H1 (cell line): Measurements from ENCODE around the gene NCAM1. TPM values are rescaled to one million over a fixed set of nuclear protein-coding genes. Genes with fewer than 3 reads are reported as not detected.

Experiments
- CTCF ChIA-PET: fragments of 300-600 bp; sonication (Branson Sonifier 250); formaldehyde crosslinking; loops from one replicate; lab custom pipeline; 2021; ENCODE audit not compliant: partially characterized antibody; lab: Charles Lee
- POLR2A ChIA-PET: fragments of 300-600 bp; sonication (Branson Sonifier 250); formaldehyde crosslinking; loops from one replicate; lab custom pipeline; 2021; ENCODE audit warnings: inconsistent platforms; ENCODE audit not compliant: partially characterized antibody; lab: Charles Lee
- DNase-seq, 2 experiments: peaks; one replicate each; pipeline versions ENCODE4 v3.0.0 to v3.0.0-alpha.2; 2010 to 2022; ENCODE audit warnings: low spot score in 2 of 2, low read depth in 1 of 2, mixed read lengths in 1 of 2
- FAIRE-seq: peaks from 2 replicates; lab custom pipeline; 2011; peaks lifted over from hg19 to GRCh38; lab: Jason Lieb, UNC
- H2AFZ ChIP-seq: 2 replicates; pipeline ENCODE4 v1.8.1; 2012; ENCODE audit warnings: low read length, inconsistent platforms
- H2AK5ac ChIP-seq: 2 replicates; pipeline ENCODE4 v1.6.1; 2013; ENCODE audit warnings: low read depth, low read length
- H2BK120ac ChIP-seq: replicated peaks from 2 replicates; pipeline ENCODE3; 2013; ENCODE audit warnings: low read depth, low read length, inconsistent platforms
- H2BK12ac ChIP-seq: 2 replicates; pipeline ENCODE4 v1.6.1; 2013; ENCODE audit warnings: low read depth, low read length
- H2BK15ac ChIP-seq: 2 replicates; pipeline ENCODE4 v1.6.1; 2013; ENCODE audit warnings: low read length
- H2BK20ac ChIP-seq: 2 replicates; pipeline ENCODE4 v1.6.1; 2013; ENCODE audit warnings: low read length
- H2BK5ac ChIP-seq: 2 replicates; pipeline ENCODE4 v1.6.1; 2013; ENCODE audit warnings: low read depth, low read length
- H3K14ac ChIP-seq: 2 replicates; pipeline ENCODE4 v1.6.1; 2013; ENCODE audit warnings: inconsistent platforms; ENCODE audit not compliant: insufficient read length
- H3K18ac ChIP-seq: 2 replicates; pipeline ENCODE4 v1.6.1; 2013; ENCODE audit warnings: low read length; ENCODE audit errors: extremely low read depth
- H3K23ac ChIP-seq: 2 replicates; pipeline ENCODE4 v1.6.1; 2013; ENCODE audit warnings: inconsistent platforms; ENCODE audit not compliant: insufficient read length
- H3K23me2 ChIP-seq: 2 replicates; pipeline ENCODE4 v1.6.1; 2013; ENCODE audit warnings: low read depth, low read length
- H3K27ac ChIP-seq: 2 replicates; pipeline ENCODE4 v1.6.1; 2011; ENCODE audit warnings: low read depth, low read length, inconsistent platforms
- H3K27me3 ChIP-seq, 4 experiments: replicated peaks in 1 of 4; 1 replicate in 1 of 4; 2 replicates in 3 of 4; pipeline versions ENCODE4 v1.6.1 to v1.8.1; 2011 to 2013; ENCODE audit warnings: low read length in 3 of 4, mild to moderate bottlenecking in 3 of 4, inconsistent platforms in 2 of 4, mixed read lengths in 2 of 4, moderate library complexity in 1 of 4; ENCODE audit not compliant: control insufficient read depth in 3 of 4, insufficient read depth in 3 of 4; ENCODE audit errors: extremely low read depth in 1 of 4
- H3K36me3 ChIP-seq, 4 experiments: 2 replicates each; pipeline versions ENCODE4 v1.6.1 to v1.8.1; 2011 to 2013; ENCODE audit warnings: mild to moderate bottlenecking in 4 of 4, low read length in 3 of 4, moderate library complexity in 2 of 4, control low read depth in 1 of 4, inconsistent platforms in 1 of 4; ENCODE audit not compliant: insufficient read depth in 4 of 4, control insufficient read depth in 2 of 4
- H3K4ac ChIP-seq: replicated peaks from 2 replicates; pipeline ENCODE3; 2013; ENCODE audit warnings: low read length, low read depth, mixed read lengths, inconsistent platforms; ENCODE audit not compliant: insufficient read length
- H3K4me1 ChIP-seq, 4 experiments: replicated peaks in 1 of 4; 1 replicate in 1 of 4; 2 replicates in 3 of 4; pipeline versions ENCODE4 v1.6.1 to v1.8.1; 2011 to 2013; ENCODE audit warnings: low read length in 3 of 4, inconsistent platforms in 2 of 4, mixed read lengths in 1 of 4; ENCODE audit not compliant: insufficient read depth in 4 of 4, control insufficient read depth in 3 of 4
- H3K4me2 ChIP-seq, 2 experiments: 2 replicates each; pipeline versions ENCODE4 v1.6.1 to v1.8.1; 2011 to 2013; ENCODE audit warnings: low read depth in 2 of 2, low read length in 2 of 2, control low read depth in 1 of 2, inconsistent platforms in 1 of 2, mild to moderate bottlenecking in 1 of 2; ENCODE audit not compliant: insufficient read depth in 1 of 2
- H3K4me3 ChIP-seq, 4 experiments: fragments of 200-600, 300-600 bp in 1 of 4; sonication (generic), shearing (Covaris generic), sonication (Bioruptor Twin) in 1 of 4; 2 replicates each; pipeline versions ENCODE4 v1.5.1 to v1.8.1; 2011 to 2016; ENCODE audit warnings: low read length in 4 of 4, low read depth in 3 of 4, control low read depth in 2 of 4, inconsistent platforms in 2 of 4, mild to moderate bottlenecking in 2 of 4, mixed read lengths in 1 of 4, moderate library complexity in 1 of 4; ENCODE audit not compliant: insufficient read depth in 2 of 4; ENCODE audit errors: extremely low read depth in 1 of 4
- H3K56ac ChIP-seq: replicated peaks from 2 replicates; pipeline ENCODE3; 2013; ENCODE audit warnings: low read depth, mild to moderate bottlenecking, mixed read lengths, low read length, inconsistent platforms; ENCODE audit not compliant: insufficient read length
- H3K79me1 ChIP-seq: 2 replicates; pipeline ENCODE4 v1.6.1; 2013; ENCODE audit warnings: low read depth, low read length, control low read depth
- H3K79me2 ChIP-seq, 2 experiments: 2 replicates each; pipeline versions ENCODE4 v1.6.1 to v1.8.1; 2012 to 2013; ENCODE audit warnings: low read length in 2 of 2, mild to moderate bottlenecking in 2 of 2, inconsistent platforms in 1 of 2; ENCODE audit not compliant: insufficient read depth in 2 of 2, control insufficient read depth in 1 of 2
- H3K9ac ChIP-seq, 4 experiments: replicated peaks in 1 of 4; 1 replicate in 1 of 4; 2 replicates in 3 of 4; pipeline versions ENCODE4 v1.6.1 to v1.8.1; 2011 to 2013; ENCODE audit warnings: low read depth in 3 of 4, low read length in 3 of 4, control low read depth in 2 of 4, mild to moderate bottlenecking in 2 of 4, moderate library complexity in 2 of 4, inconsistent platforms in 1 of 4; ENCODE audit errors: extremely low read depth in 1 of 4
- H3K9me3 ChIP-seq, 2 experiments: 2 replicates each; pipeline versions ENCODE4 v1.6.1 to v1.8.1; 2012 to 2013; ENCODE audit warnings: mild to moderate bottlenecking in 2 of 2, moderate library complexity in 2 of 2, control low read depth in 1 of 2, inconsistent platforms in 1 of 2, low read depth in 1 of 2, low read length in 1 of 2, mixed read lengths in 1 of 2; ENCODE audit not compliant: insufficient read depth in 2 of 2
- H4K20me1 ChIP-seq, 2 experiments: replicated peaks in 1 of 2; 2 replicates each; pipeline versions ENCODE3 to v1.8.1; 2011 to 2013; ENCODE audit warnings: inconsistent platforms in 2 of 2, low read length in 2 of 2, mild to moderate bottlenecking in 1 of 2; ENCODE audit not compliant: insufficient read depth in 2 of 2, control insufficient read depth in 1 of 2
- H4K5ac ChIP-seq: 2 replicates; pipeline ENCODE4 v1.6.1; 2013; ENCODE audit warnings: low read length, low read depth, mixed read lengths, inconsistent platforms; ENCODE audit not compliant: insufficient read length
- H4K8ac ChIP-seq: 2 replicates; pipeline ENCODE4 v1.8.0; 2013; ENCODE audit warnings: mild to moderate bottlenecking, moderate library complexity, low read length, inconsistent platforms; ENCODE audit not compliant: insufficient read depth; ENCODE audit errors: extremely low read depth
- H4K91ac ChIP-seq: replicated peaks from 2 replicates; pipeline ENCODE3; 2013; ENCODE audit warnings: low read length, mixed read lengths, inconsistent platforms; ENCODE audit not compliant: insufficient read length
- ASH2L ChIP-seq: fragments of 200-600, 300-600 bp; sonication (generic); IDR thresholded peaks from one replicate; pipeline ENCODE4 v1.7.1; 2017; ENCODE audit warnings: low read length
- BCL11A ChIP-seq, 2 experiments: IDR thresholded peaks; one replicate each; pipeline ENCODE4 v1.6.1; 2011; ENCODE audit warnings: low read depth in 2 of 2, low read length in 2 of 2, mild to moderate bottlenecking in 2 of 2
- CBX8 ChIP-seq: fragments of 300-800, 300-1000 bp; sonication (generic); IDR thresholded peaks from 2 replicates; pipeline ENCODE4 v1.7.1; 2016; ENCODE audit warnings: low read depth, low read length, borderline replicate concordance
- CREB1 ChIP-seq: IDR thresholded peaks from 2 replicates; pipeline ENCODE4 v1.6.1; 2012; ENCODE audit warnings: inconsistent platforms
- JUN ChIP-seq: IDR thresholded peaks from 2 replicates; pipeline ENCODE4 v1.6.1; 2011; ENCODE audit warnings: low read depth, mild to moderate bottlenecking, improper control_type of control experiment, low read length
- NRF1 ChIP-seq: IDR thresholded peaks from 2 replicates; pipeline ENCODE4 v1.6.1; 2011; ENCODE audit warnings: mild to moderate bottlenecking, low read depth, low read length, improper control_type of control experiment
- SP1 ChIP-seq: IDR thresholded peaks from 2 replicates; pipeline ENCODE4 v1.6.1; 2011; ENCODE audit warnings: low read depth, low read length
- SP2 ChIP-seq: IDR thresholded peaks from 2 replicates; pipeline ENCODE4 v1.6.1; 2012; ENCODE audit warnings: mild to moderate bottlenecking, low read length, inconsistent platforms
- SP4 ChIP-seq: IDR thresholded peaks from 2 replicates; pipeline ENCODE4 v1.6.1; 2012; ENCODE audit warnings: low read length, inconsistent platforms
- SRF ChIP-seq: IDR thresholded peaks from 2 replicates; pipeline ENCODE4 v1.6.1; 2011; ENCODE audit warnings: mild to moderate bottlenecking, low read depth, low read length, moderate library complexity
- TAF1 ChIP-seq: IDR thresholded peaks from 2 replicates; pipeline ENCODE4 v1.6.1; 2011; ENCODE audit warnings: mild to moderate bottlenecking, low read depth, low read length
- USF2 ChIP-seq: IDR thresholded peaks from 2 replicates; pipeline ENCODE4 v1.6.1; 2011; ENCODE audit warnings: low read length, improper control_type of control experiment
- WGBS, 2 experiments: shearing (Covaris generic) in 1 of 2; methylation state at CpG; one replicate each; pipeline versions ENCODE4 v1.1.6 to v1.1.7; 2013 to 2015; ENCODE audit warnings: low lambda C conversion rate in 2 of 2, mixed read lengths in 2 of 2, inconsistent platforms in 1 of 2, low coverage in 1 of 2, missing lambda C conversion rate in 1 of 2; ENCODE audit not compliant: insufficient replicate concordance in 2 of 2, insufficient coverage in 1 of 2, insufficient read length in 1 of 2; ENCODE audit errors: extremely low coverage in 1 of 2, missing lambda C conversion rate in 1 of 2; 5-methylcytosine and 5-hydroxymethylcytosine counted together
- polyA plus RNA-seq, 7 experiments: library from polyadenylated mRNA; depleted of rRNA in 3 of 7; stranded (reverse) in 5 of 7; unstranded in 2 of 7; fragments of >200 nt in 5 of 7; fragments of 200-250 nt in 2 of 7; gene quantifications; 1 replicate in 5 of 7; 2 replicates in 1 of 7; 4 replicates in 1 of 7; pipeline versions ENCODE4 v1.2.1 to v1.2.3, GENCODE V29; 2011 to 2013; ENCODE audit warnings: missing spikeins in 2 of 7, mixed read lengths in 2 of 7
- total RNA-seq: library from RNA; stranded (reverse); fragmentation: NEBNext Ultra II Directional; extraction: Animal tissue kit (Norgen Biotek cat#: 25700); gene quantifications from 2 replicates; pipeline ENCODE4 v1.2.1, GENCODE V29; 2021
- TF ChIP-seq, protein P1 (sequence below), 3 experiments: IDR thresholded peaks; 1 replicate in 2 of 3; 2 replicates in 1 of 3; pipeline versions ENCODE4 v1.5.1 to v1.6.1; 2011; ENCODE audit warnings: low read length in 3 of 3, mild to moderate bottlenecking in 3 of 3, inconsistent platforms in 2 of 3, low read depth in 1 of 3, moderate library complexity in 1 of 3; ENCODE audit not compliant: insufficient read depth in 1 of 3; ENCODE audit errors: control extremely low read depth in 1 of 3

The NCAM1 gene
- total and polyA plus RNA-seq, 2 of the 8 experiments (the other 6 are each of a cell fraction or from before 2014, with no cell fraction given) = 3.1 to 4.3 TPM

DNA sequence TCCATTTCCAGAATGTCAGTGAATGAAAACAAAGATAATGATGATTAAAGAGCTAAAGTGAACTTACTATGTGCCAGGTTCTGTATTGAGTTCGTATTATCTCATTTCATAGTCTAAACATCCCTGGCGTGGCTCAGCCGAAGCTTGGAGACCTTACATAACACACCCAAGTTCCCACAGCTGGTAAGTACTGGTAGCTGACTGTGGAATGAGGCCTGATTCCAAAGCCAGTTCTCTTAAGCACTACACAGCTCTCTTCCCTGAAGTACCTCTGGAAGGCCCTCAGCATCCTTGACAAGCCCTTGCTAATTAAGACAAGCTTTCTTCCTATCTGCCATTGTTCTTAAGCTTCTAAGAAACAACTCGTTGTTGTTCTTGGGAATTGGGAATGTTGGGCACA is 28.6 kb upstream of the NCAM1 start:
- Histone ChIP-seq H3K79me1 (no peaks in the 10 kb centered on the region), H3K23ac (no peak overlapping the region), H2BK20ac (no peak overlapping the region), H2BK12ac (no peak overlapping the region), H2AK5ac (no peak overlapping the region), H3K9me3 (no peaks in the 10 kb centered on the region), H2BK120ac (no peak overlapping the region), H3K4me1 (no peaks in the 10 kb centered on the region), H3K23me2 (no peaks in the 10 kb centered on the region), H2BK15ac (no peak overlapping the region), H3K18ac (no peak overlapping the region), H3K79me2 (no peaks in the 10 kb centered on the region), H3K27ac (no peak overlapping the region), H4K5ac (no peak overlapping the region), H2BK5ac (no peak overlapping the region), H3K4me3 (no peak overlapping the region), H4K20me1 (no peaks in the 10 kb centered on the region), H3K36me3 (no peaks in the 10 kb centered on the region), H3K9ac (no peak overlapping the region), H3K4me2 (no peak overlapping the region), H4K91ac (no peak overlapping the region), H4K8ac (no peak overlapping the region), H3K56ac (no peak overlapping the region), H3K4ac (no peak overlapping the region), H3K14ac (no peak overlapping the region), H3K27me3 (no peaks in the 10 kb centered on the region), H2AFZ (no peak overlapping the region)
- DNase-seq = no peak
- ChIA-PET POLR2A (no interaction called here), CTCF (interaction anchor here (0.6 to 2.1 kb wide), 6 partner anchors 16 to 653 kb away, joined by 3 to 4 read pairs (median 3); no protein-coding TSS in a partner anchor)
- WGBS, 2 experiments = 89% methylated on average over 4 of the region's 4 CpGs; no CpG with 5 or more reads in 1 of the 2 experiments
- FAIRE-seq = no peak
- no peak for TF ChIP-seq USF2
- no peak for TF ChIP-seq SRF
- no peak for TF ChIP-seq TAF1
- TF ChIP-seq SP4 = no peak
- no peak for TF ChIP-seq SP1
- TF ChIP-seq NRF1 = no peak
- no peak for TF ChIP-seq BCL11A (IDR thresholded peaks at IDR 0.05; ENCODE audit: low read depth in 2 of 2, low read length in 2 of 2)
- no peak for TF ChIP-seq CBX8
- TF ChIP-seq, protein P1, sequence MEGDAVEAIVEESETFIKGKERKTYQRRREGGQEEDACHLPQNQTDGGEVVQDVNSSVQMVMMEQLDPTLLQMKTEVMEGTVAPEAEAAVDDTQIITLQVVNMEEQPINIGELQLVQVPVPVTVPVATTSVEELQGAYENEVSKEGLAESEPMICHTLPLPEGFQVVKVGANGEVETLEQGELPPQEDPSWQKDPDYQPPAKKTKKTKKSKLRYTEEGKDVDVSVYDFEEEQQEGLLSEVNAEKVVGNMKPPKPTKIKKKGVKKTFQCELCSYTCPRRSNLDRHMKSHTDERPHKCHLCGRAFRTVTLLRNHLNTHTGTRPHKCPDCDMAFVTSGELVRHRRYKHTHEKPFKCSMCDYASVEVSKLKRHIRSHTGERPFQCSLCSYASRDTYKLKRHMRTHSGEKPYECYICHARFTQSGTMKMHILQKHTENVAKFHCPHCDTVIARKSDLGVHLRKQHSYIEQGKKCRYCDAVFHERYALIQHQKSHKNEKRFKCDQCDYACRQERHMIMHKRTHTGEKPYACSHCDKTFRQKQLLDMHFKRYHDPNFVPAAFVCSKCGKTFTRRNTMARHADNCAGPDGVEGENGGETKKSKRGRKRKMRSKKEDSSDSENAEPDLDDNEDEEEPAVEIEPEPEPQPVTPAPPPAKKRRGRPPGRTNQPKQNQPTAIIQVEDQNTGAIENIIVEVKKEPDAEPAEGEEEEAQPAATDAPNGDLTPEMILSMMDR (IDR thresholded peaks at IDR 0.05; ENCODE audit: control extremely low read depth in 1 of 3, insufficient read depth in 1 of 3, low read depth in 1 of 3, low read length in 3 of 3) = no peak
- no peak for TF ChIP-seq SP2
- TF ChIP-seq ASH2L = no peak
- no peak for TF ChIP-seq JUN
- no peak for TF ChIP-seq CREB1
